Sigmoid colon (tissue), 7 donors: ENCODE data around the gene TMEM115. TPM values are rescaled to one million over a fixed set of nuclear protein-coding genes. Genes with fewer than 3 reads are reported as not detected.

Experiments used
- DNase-seq: peaks from one replicate; pipeline ENCODE4 v3.0.0-alpha.2; 2019
- H3K27ac ChIP-seq, 4 donors: fragments of 200-600 bp; sonication (generic); one replicate each; pipeline ENCODE4 v1.5.1; 2016 to 2019; ENCODE audit warnings: mild to moderate bottlenecking in 1 of 4
- H3K27me3 ChIP-seq, 3 donors: fragments of 200-600 bp; sonication (generic); one replicate each; pipeline ENCODE4 v1.5.1; 2019; ENCODE audit warnings: mild to moderate bottlenecking in 1 of 3
- H3K36me3 ChIP-seq, 4 donors: fragments of 200-600 bp; sonication (generic); one replicate each; pipeline ENCODE4 v1.5.1; 2016 to 2019
- H3K4me1 ChIP-seq, 4 donors: fragments of 200-600 bp; sonication (generic); one replicate each; pipeline ENCODE4 v1.5.1; 2017 to 2019
- H3K4me3 ChIP-seq, 4 donors: fragments of 200-600 bp; sonication (generic); one replicate each; pipeline ENCODE4 v1.5.1; 2017 to 2019; ENCODE audit warnings: mild to moderate bottlenecking in 2 of 4, moderate library complexity in 1 of 4
- H3K9me3 ChIP-seq, 4 donors: fragments of 200-600 bp in 3 of 4; sonication (generic) in 3 of 4; one replicate each; pipeline versions ENCODE4 v1.5.1 to v1.6.1; 2013 to 2019
- CTCF ChIP-seq, 4 experiments: fragments of 450-650 bp in 3 of 4; fragments of 200-600 bp in 1 of 4; IDR thresholded peaks; one replicate each; pipeline ENCODE4 v1.5.1; 2016 to 2019; ENCODE audit warnings: antibody characterized with exemption in 4 of 4, mild to moderate bottlenecking in 3 of 4, moderate library complexity in 2 of 4
- EP300 ChIP-seq, 4 donors: sonication (generic); formaldehyde crosslinking; IDR thresholded peaks; one replicate each; pipeline ENCODE4 v1.6.1; 2017; ENCODE audit warnings: antibody characterized with exemption in 4 of 4
- POLR2A ChIP-seq, 2 donors: fragments of 450-650 bp; IDR thresholded peaks; one replicate each; pipeline ENCODE4 v1.6.1; 2016; ENCODE audit warnings: antibody characterized with exemption in 2 of 2, mild to moderate bottlenecking in 2 of 2, moderate library complexity in 2 of 2
- POLR2AphosphoS5 ChIP-seq, 4 donors: sonication (generic); formaldehyde crosslinking; IDR thresholded peaks; one replicate each; pipeline ENCODE4 v1.6.1; 2017; ENCODE audit warnings: antibody characterized with exemption in 4 of 4
- WGBS, 2 donors: extraction: QIAGEN DNeasy Blood & Tissue Kit; methylation state at CpG; one replicate each; pipeline ENCODE4 v1.1.7; 2013; 5-methylcytosine and 5-hydroxymethylcytosine counted together
- intact Hi-C: fragments of 100-400 bp; cut with DNase I; formaldehyde crosslinking; loops from one replicate; pipeline ENCODE4 v1.15.1; 2023
- polyA plus RNA-seq, 3 donors: library from polyadenylated mRNA; stranded (reverse); fragments of 200-250 nt; gene quantifications; one replicate each; pipeline ENCODE4 v1.2.3, GENCODE V29; 2013
- total RNA-seq, 4 donors: library from RNA; depleted of rRNA; stranded (reverse); fragments of >200 nt; gene quantifications; one replicate each; pipeline ENCODE4 v1.1.0, GENCODE V29; 2016
- donor health status: healthy with polysubstance abuse.
- donor health status: Bipolar disorder and iron deficiency.
- donor health status: healthy.

TMEM115 gene
- total and polyA plus RNA-seq, 7 donors, result 9.5 to 45.7 (median 40.5) TPM

DNA sequence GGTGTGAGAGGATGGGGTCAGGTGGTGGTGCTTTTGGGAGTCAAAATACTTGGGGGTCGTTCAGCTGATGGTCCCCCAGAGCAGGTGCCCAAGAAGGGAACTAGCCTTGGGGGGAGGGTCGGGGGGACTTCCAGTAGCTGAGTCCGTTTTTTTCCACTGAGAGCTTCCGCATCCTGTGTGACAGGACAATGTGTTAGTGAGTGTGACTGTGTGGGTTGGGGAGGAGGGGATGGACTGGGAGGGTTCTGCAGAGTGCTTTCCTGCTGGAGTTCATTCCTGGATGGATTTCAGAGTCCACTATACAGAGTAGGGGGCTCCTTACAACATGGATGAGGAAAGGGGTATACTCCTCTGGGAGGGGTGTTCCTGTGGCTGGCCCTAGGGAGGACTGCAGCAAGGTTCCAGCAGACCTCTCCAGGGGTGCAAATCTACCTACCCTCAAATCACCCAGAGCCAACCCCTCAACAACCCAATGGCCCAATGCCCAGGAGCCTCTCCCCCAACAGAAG is 36.2 kb downstream of the TMEM115 start:
- 54 to 61% methylated on average over 4 of the region's 4 CpGs for WGBS, 2 donors
- Histone ChIP-seq H3K9me3 (no peaks in the 10 kb centered on the region), H3K27me3 (no peaks in the 10 kb centered on the region), H3K4me3 (no peak overlapping the region), H3K27ac (peak overlapping the region; percentile 88 to 92 (median 92)), H3K36me3 (peaks cover 0 to 37% (median 5%) of the 10 kb centered on the region in 4 donors), H3K4me1 (peaks cover 0 to 69% (median 58%) of the 10 kb centered on the region in 4 donors)
- intact Hi-C loops, result loop anchor here (5.0 to 10.0 kb wide), 2 partner anchors 131 to 1062 kb away; partner anchors contain the start of genes GNAT1 and MANF
- DNase-seq, result no peak
- TF ChIP-seq POLR2AphosphoS5 (IDR thresholded peaks at IDR 0.05), result no peak
- no peak for TF ChIP-seq EP300 (IDR thresholded peaks at IDR 0.05)
- no peak for TF ChIP-seq CTCF (IDR thresholded peaks at IDR 0.05)
- no peak for TF ChIP-seq POLR2A (IDR thresholded peaks at IDR 0.05)

DNA sequence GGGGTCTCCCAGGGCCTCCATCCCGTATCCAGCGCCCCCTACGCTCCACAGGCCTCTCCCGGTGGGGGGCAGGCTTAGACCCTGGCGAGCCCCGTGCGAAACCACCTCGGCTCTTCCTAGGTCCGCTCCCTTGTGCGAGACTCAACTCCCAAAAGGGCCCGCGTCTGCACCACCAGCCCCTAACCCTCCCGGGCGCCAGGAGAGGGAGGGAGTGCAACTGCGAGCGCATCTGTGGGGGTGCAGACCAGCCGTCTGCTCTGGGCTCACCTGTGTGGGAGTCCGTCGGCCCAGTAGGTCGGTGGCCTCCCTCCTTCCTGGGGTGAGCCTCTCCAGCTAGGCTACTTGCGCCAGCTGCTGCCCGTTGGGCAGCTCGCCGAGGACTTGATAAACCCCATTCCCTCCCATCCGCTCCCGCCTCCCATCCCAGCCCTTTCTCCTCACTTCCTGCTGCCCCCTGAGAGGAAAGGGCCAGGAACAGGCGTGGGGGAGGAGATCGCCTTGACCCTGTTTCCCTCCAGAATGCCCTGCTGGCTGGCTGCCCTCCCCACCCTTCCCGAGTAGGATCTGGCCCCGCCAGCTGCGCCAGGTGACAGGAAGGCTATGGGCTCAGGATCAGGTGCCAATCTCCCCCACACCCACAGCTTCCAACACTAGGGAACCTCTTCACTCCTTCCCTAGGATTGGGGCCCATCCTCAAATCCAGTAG is 36.8 kb downstream of the TMEM115 start, which contains the start of gene HYAL2:
HYAL2 (minus strand) TSS at position 360 of the 706 bp plus-strand sequence. CDS start 2,256 bp downstream, outside the sequence.
- Histone ChIP-seq H3K9me3 (no peaks in the 10 kb centered on the region), H3K4me3 (peak within 1 kb of the TSS; percentile 58 to 84 (median 75)), H3K27ac (peak within 1 kb of the TSS; percentile 88 to 92 (median 92)), H3K27me3 (no peaks in the 10 kb centered on the region), H3K4me1 (peaks cover 0 to 71% (median 62%) of the 10 kb centered on the region in 4 donors), H3K36me3 (peaks cover 0 to 43% (median 7%) of the 10 kb centered on the region in 4 donors)
- no peak for DNase-seq
- 50 to 63% methylated on average over 31 of the region's 31 CpGs for WGBS, 2 donors
- no peak for TF ChIP-seq CTCF (IDR thresholded peaks at IDR 0.05)
- TF ChIP-seq POLR2AphosphoS5 (IDR thresholded peaks at IDR 0.05), result peak; percentile 8 to 47 (median 44)
- intact Hi-C loops, result loop anchor here (5.0 to 10.0 kb wide), 2 partner anchors 130 to 1062 kb away; partner anchors contain the start of genes GNAT1 and MANF

- Histone ChIP-seq H3K27ac (peak overlapping the region; percentile 88 to 92 (median 92)), H3K4me1 (peaks cover 0 to 71% (median 61%) of the 10 kb centered on the region in 4 donors), H3K4me3 (peak overlapping the region; percentile 58 to 84 (median 75)), H3K36me3 (peaks cover 0 to 48% (median 8%) of the 10 kb centered on the region in 4 donors), H3K9me3 (no peaks in the 10 kb centered on the region), H3K27me3 (no peaks in the 10 kb centered on the region)
- intact Hi-C loops, result loop anchor here (5.0 to 10.0 kb wide), 2 partner anchors 130 to 1063 kb away; partner anchors contain the start of genes GNAT1 and MANF
- TF ChIP-seq POLR2AphosphoS5 (IDR thresholded peaks at IDR 0.05) (peak in 2 of 4 donors; percentile 23 to 28), CTCF (IDR thresholded peaks at IDR 0.05) (no peak)
- WGBS, 2 donors, result 37 to 45% methylated on average over 14 of the region's 14 CpGs
- DNase-seq, result no peak
Measured at GRCh38 chr3:50322115-50322385, 37.3 kb downstream of the TMEM115 start.

DNA sequence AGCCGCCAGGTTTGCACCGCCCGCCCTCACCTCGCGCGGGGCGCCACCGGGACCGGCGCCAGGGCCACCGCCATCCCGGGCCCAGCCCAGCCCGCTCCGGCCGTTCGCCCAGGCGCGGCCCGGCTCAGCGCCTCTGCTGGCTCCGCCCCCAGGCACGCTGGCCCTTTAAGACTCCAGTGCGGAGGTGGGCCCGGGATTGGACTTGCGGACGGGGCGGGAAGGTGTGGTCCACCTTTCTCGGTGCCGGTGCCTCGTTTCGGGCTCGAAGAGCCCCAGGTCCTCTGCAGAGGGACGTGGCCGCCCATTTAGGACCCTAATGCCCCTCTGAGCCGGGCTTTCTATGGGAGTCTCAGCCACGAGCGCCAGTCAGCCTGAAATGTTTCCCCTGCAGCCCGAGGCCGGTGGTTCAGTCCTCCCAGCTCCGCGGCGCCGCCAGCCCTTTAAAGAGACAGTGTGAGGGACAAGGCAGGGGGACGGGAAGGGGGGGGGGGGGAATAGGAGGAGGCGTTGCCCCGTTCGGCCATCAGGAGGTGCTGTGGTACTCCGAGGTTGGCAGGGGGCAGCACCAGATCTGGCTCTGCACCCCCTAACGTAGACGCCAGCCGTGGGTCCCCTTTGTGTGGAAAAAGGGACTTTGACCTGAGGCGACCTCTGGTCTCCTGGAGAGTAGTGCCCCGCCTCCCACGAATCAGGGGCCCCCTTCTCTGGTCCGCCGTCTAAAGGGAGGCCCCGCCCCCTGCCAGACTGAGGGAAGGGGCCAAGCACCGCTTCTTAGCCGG is 37.8 kb downstream of the TMEM115 start:
- WGBS, 2 donors, result 1% methylated on average over 59 of the region's 59 CpGs

More for the DNA sequence above, 37.8 kb downstream of the TMEM115 start:
- peak; percentile 95 for DNase-seq
- Histone ChIP-seq H3K27ac (peak overlapping the region; percentile 88 to 92 (median 92)), H3K27me3 (no peaks in the 10 kb centered on the region), H3K36me3 (peaks cover 0 to 51% (median 8%) of the 10 kb centered on the region in 4 donors), H3K4me1 (peaks cover 0 to 70% (median 59%) of the 10 kb centered on the region in 4 donors), H3K9me3 (no peaks in the 10 kb centered on the region), H3K4me3 (peak overlapping the region; percentile 58 to 84 (median 75))
- TF ChIP-seq EP300 (IDR thresholded peaks at IDR 0.05) (no peak), CTCF (IDR thresholded peaks at IDR 0.05) (peak; percentile 22 to 50 (median 42)), POLR2A (IDR thresholded peaks at IDR 0.05) (no peak), POLR2AphosphoS5 (IDR thresholded peaks at IDR 0.05) (peak in 2 of 4 donors; percentile 52 to 64)
- intact Hi-C loops, result loop anchor here (2.0 to 10.0 kb wide), 3 partner anchors 23 to 1063 kb away; partner anchors contain the start of genes GNAT1, HYAL3, MANF and NAA80
